Fibroblast of the aortic adventitia (primary cell): ENCODE results near the gene GARNL3. TPM values are rescaled to one million over a fixed set of nuclear protein-coding genes. Genes with fewer than 3 reads are reported as not detected.

Experiments used
- DNase-seq: peaks from one replicate; pipeline ENCODE4 v3.0.0-alpha.2; 2010; ENCODE audit warnings: low read depth
- H3K4me3 ChIP-seq: 2 replicates; pipeline ENCODE4 v1.5.1; 2011; ENCODE audit warnings: low read depth, mild to moderate bottlenecking, control low read depth, low read length, moderate library complexity
- CTCF ChIP-seq: IDR thresholded peaks from 2 replicates; pipeline ENCODE4 v1.5.1; 2011; ENCODE audit warnings: mild to moderate bottlenecking, low read length, control low read depth, inconsistent platforms; ENCODE audit not compliant: insufficient read depth
- total RNA-seq: library from RNA; depleted of rRNA; stranded (reverse); fragments of >200 nt; gene quantifications from 2 replicates; pipeline ENCODE4 v1.2.3, GENCODE V29; 2012; ENCODE audit warnings: low replicate concordance

The GARNL3 gene
- total RNA-seq, 1 donor = 2.5 TPM

- no peak for DNase-seq
- TF ChIP-seq CTCF = no peak
- H3K4me3 ChIP-seq = no peak overlapping the region
Measured at GRCh38 chr9:127353882-127354281, 89.3 kb downstream of the GARNL3 start.

- no peak for TF ChIP-seq CTCF
- no peak for DNase-seq
- no peak overlapping the region for H3K4me3 ChIP-seq
Measured at GRCh38 chr9:127356906-127357305, 92.3 kb downstream of the GARNL3 start.

GRCh38 chr9:127358023-127358535 lies 93.5 kb downstream of the GARNL3 start:
- TF ChIP-seq CTCF = no peak
- no peak for DNase-seq

GRCh38 chr9:127358770-127359169 lies 94.2 kb downstream of the GARNL3 start:
- no peak overlapping the region for H3K4me3 ChIP-seq
- TF ChIP-seq CTCF = no peak
- no peak for DNase-seq

More at GRCh38 chr9:127358023-127358535, 93.5 kb downstream of the GARNL3 start:
- no peak overlapping the region for H3K4me3 ChIP-seq

- peak; percentile 15 for TF ChIP-seq CTCF
- no peak for DNase-seq
- no peak overlapping the region for H3K4me3 ChIP-seq
Measured at GRCh38 chr9:127360250-127360649, 95.7 kb downstream of the GARNL3 start.

- no peak overlapping the region for H3K4me3 ChIP-seq
- TF ChIP-seq CTCF = peak; percentile 35
- peak; percentile 43 for DNase-seq
Measured at GRCh38 chr9:127360829-127361228, 96.3 kb downstream of the GARNL3 start.

GRCh38 chr9:127361561-127361960 lies 97.0 kb downstream of the GARNL3 start:
- TF ChIP-seq CTCF = no peak
- no peak for DNase-seq

More at GRCh38 chr9:127361561-127361960, 97.0 kb downstream of the GARNL3 start:
- no peak overlapping the region for H3K4me3 ChIP-seq
